Smooth muscle cell (in vitro differentiated cells): Measurements from ENCODE around the gene AKAP6. TPM values are rescaled to one million over a fixed set of nuclear protein-coding genes. Genes with fewer than 3 reads are reported as not detected.

Experiments used
- DNase-seq: peaks from one replicate; lab custom pipeline; 2025; ENCODE audit not compliant: unreplicated experiment; lab: John Stamatoyannopoulos, UW
- H2AFZ ChIP-seq: fragments of 200-600 bp; sonication (generic); 2 replicates; pipeline ENCODE4 v1.6.0; 2016; ENCODE audit warnings: antibody characterized with exemption, low read depth, mild to moderate bottlenecking
- H3F3A ChIP-seq: fragments of 200-600 bp; sonication (generic); 2 replicates; pipeline ENCODE4 v1.6.0; 2017; ENCODE audit warnings: antibody characterized with exemption, low read depth
- H3K27ac ChIP-seq: fragments of 200-600 bp; sonication (generic); 2 replicates; pipeline ENCODE4 v1.5.1; 2016; ENCODE audit warnings: low read depth, mild to moderate bottlenecking
- H3K27me3 ChIP-seq: fragments of 200-600 bp; sonication (generic); 2 replicates; pipeline ENCODE4 v1.6.1; 2016; ENCODE audit warnings: low read depth, mild to moderate bottlenecking
- H3K36me3 ChIP-seq: fragments of 200-600 bp; sonication (generic); 2 replicates; pipeline ENCODE4 v1.5.1; 2016; ENCODE audit warnings: low read depth
- H3K4me1 ChIP-seq: fragments of 200-600 bp; sonication (generic); 2 replicates; pipeline ENCODE4 v1.5.1; 2016; ENCODE audit warnings: low read depth
- H3K4me2 ChIP-seq: fragments of 200-600 bp; sonication (generic); 2 replicates; pipeline ENCODE4 v1.6.0; 2016; ENCODE audit warnings: mild to moderate bottlenecking
- H3K4me3 ChIP-seq: fragments of 200-600 bp; sonication (generic); 2 replicates; pipeline ENCODE4 v1.5.1; 2016; ENCODE audit warnings: mild to moderate bottlenecking
- H3K79me2 ChIP-seq: fragments of 200-600 bp; sonication (generic); 2 replicates; pipeline ENCODE4 v1.6.0; 2016; ENCODE audit warnings: low read depth, mild to moderate bottlenecking
- H3K9ac ChIP-seq: fragments of 200-600 bp; sonication (generic); 2 replicates; pipeline ENCODE4 v1.6.0; 2016; ENCODE audit warnings: low read depth
- H3K9me3 ChIP-seq: fragments of 200-600 bp; sonication (generic); replicated peaks from 2 replicates; pipeline ENCODE4 v1.5.1; 2016; ENCODE audit warnings: low read depth
- H4K20me1 ChIP-seq: fragments of 200-600 bp; sonication (generic); 2 replicates; pipeline ENCODE4 v1.6.0; 2016; ENCODE audit warnings: low read depth
- WGBS: methylation state at CpG from one replicate; pipeline ENCODE4 v1.1.7; 2016; ENCODE audit warnings: low lambda C conversion rate; 5-methylcytosine and 5-hydroxymethylcytosine counted together
- polyA plus RNA-seq: library from polyadenylated mRNA; unstranded; fragments of >200 nt; fragmentation: Nextera tagmentation; extraction: Ambion mirVana; gene quantifications from 2 replicates; pipeline ENCODE4 v1.2.1, GENCODE V29; 2016
- total RNA-seq: library from RNA; depleted of rRNA; stranded (reverse); fragments of >200 nt; gene quantifications from 2 replicates; pipeline ENCODE4 v1.2.3, GENCODE V29; 2014
- TF ChIP-seq, protein P1 (sequence below): fragments of 200-600 bp; sonication (generic); IDR thresholded peaks from 2 replicates; pipeline ENCODE4 v1.5.1; 2017; ENCODE audit warnings: borderline replicate concordance, mild to moderate bottlenecking, antibody characterized with exemption; ENCODE audit not compliant: insufficient read depth, poor library complexity, severe bottlenecking

Gene AKAP6
- total and polyA plus RNA-seq, 2 experiments from 2014 or later, result 1.3 to 6.4 TPM

DNA sequence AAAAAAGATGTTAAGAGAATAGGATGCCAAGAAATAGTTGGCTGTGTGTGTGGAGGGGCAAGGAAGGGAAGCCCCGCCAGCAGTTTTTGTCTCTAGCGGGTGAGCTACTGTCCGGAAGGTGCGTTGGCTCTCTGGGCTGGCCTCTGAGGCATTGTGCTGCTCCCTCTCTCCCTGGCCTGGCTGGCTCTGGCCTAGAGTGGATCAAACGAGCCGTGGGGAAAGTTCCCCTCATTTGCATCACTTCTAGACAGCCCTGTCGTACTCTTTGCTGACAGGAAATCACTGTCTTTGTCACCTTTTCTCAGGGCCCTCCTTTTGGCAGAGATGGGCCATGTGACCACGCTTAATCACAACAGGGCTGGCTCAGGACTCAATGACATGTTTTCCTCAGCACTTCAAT lies 373.5 kb downstream of the AKAP6 start:
- H3K9ac ChIP-seq, result peak overlapping the region; percentile 74
- no peaks in the 10 kb centered on the region for H3F3A ChIP-seq
- H3K4me3 ChIP-seq, result no peak overlapping the region
- H3K9me3 ChIP-seq, result no peaks in the 10 kb centered on the region
- peak overlapping the region; percentile 75 for H3K4me2 ChIP-seq
- H3K36me3 ChIP-seq, result no peaks in the 10 kb centered on the region
- H4K20me1 ChIP-seq, result no peaks in the 10 kb centered on the region
- peak overlapping the region; percentile 93 for H3K27ac ChIP-seq
- H3K79me2 ChIP-seq, result no peaks in the 10 kb centered on the region
- H2AFZ ChIP-seq, result peak overlapping the region; percentile 83
- no peak for DNase-seq
- TF ChIP-seq, protein P1, sequence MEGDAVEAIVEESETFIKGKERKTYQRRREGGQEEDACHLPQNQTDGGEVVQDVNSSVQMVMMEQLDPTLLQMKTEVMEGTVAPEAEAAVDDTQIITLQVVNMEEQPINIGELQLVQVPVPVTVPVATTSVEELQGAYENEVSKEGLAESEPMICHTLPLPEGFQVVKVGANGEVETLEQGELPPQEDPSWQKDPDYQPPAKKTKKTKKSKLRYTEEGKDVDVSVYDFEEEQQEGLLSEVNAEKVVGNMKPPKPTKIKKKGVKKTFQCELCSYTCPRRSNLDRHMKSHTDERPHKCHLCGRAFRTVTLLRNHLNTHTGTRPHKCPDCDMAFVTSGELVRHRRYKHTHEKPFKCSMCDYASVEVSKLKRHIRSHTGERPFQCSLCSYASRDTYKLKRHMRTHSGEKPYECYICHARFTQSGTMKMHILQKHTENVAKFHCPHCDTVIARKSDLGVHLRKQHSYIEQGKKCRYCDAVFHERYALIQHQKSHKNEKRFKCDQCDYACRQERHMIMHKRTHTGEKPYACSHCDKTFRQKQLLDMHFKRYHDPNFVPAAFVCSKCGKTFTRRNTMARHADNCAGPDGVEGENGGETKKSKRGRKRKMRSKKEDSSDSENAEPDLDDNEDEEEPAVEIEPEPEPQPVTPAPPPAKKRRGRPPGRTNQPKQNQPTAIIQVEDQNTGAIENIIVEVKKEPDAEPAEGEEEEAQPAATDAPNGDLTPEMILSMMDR, result no peak
- H3K4me1 ChIP-seq, result peaks cover 27% of the 10 kb centered on the region
- 16% methylated on average over 8 of the region's 8 CpGs for WGBS
- H3K27me3 ChIP-seq, result no peaks in the 10 kb centered on the region

DNA sequence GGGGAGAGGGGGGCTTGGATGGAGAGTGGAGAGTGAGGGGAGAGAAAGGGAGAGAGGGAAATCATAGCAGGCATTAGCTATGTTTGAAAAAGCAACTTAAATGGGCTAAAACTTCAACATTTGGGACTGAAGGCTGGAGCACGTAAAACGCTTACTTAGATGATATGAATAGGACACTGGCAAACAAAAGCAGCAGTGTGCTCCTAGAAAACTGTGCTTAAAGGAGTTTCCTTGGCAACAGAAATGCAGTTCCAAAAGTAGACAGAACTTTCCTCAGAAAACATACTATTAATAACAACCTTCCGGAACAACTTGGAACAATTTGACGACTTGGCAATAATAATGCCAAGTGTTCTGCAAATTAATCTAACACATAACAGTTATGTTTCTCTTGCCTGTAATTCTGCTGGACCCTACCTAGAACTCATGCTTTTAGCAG lies 374.1 kb downstream of the AKAP6 start:
- Histone ChIP-seq H3K4me3 (no peak overlapping the region), H3K36me3 (no peaks in the 10 kb centered on the region), H3K79me2 (no peaks in the 10 kb centered on the region), H3K27ac (peak overlapping the region; percentile 93), H3K27me3 (no peaks in the 10 kb centered on the region), H3K9ac (peak overlapping the region; percentile 74), H3K9me3 (no peaks in the 10 kb centered on the region), H3K4me1 (peaks cover 23% of the 10 kb centered on the region), H4K20me1 (no peaks in the 10 kb centered on the region), H3F3A (no peaks in the 10 kb centered on the region), H3K4me2 (peak overlapping the region; percentile 75), H2AFZ (peak overlapping the region; percentile 83)
- DNase-seq, result no peak
- WGBS, result 65% methylated on average over 4 of the region's 4 CpGs
- TF ChIP-seq, protein P1, result no peak

DNA sequence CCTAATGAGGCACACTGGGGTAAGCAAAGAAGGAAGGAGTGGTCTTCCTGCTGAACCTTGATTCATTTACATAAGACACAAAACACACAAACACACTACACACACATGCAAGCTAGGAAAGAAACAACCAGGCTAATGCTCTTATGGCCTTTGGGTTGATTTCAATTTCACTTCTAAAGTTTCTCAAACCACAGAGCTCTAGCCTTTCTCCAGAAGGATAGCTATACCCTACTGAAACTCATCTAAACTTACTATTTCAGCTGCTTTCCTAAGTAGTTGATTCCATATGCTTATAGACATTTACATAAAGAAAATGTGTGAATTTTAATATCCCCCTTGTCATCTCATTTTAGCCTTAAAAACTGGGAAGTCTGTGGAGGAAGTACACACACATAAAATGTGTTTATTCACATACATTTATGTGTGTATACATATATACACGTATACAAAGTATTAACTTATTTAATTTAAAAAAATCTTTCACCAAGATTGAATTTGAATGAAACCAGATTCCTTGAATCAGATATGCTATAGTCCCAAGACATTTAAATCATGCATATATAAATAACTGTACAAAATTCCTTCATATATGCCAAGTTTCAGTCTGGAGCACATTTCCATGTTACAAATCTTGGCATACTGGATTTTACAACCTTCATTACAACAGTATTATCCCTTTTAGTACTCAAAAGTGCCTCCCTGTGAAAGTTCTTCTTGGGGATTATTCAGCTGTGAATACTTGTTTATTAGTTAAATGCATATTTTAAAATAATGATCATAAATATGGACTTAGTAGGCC lies 377.8 kb downstream of the AKAP6 start:
- H3K27ac ChIP-seq, result no peak overlapping the region
- H2AFZ ChIP-seq, result no peak overlapping the region
- H3F3A ChIP-seq, result no peaks in the 10 kb centered on the region
- 97% methylated on average over 1 of the region's 1 CpG for WGBS
- no peaks in the 10 kb centered on the region for H3K79me2 ChIP-seq
- TF ChIP-seq, protein P1, result no peak
- H3K4me2 ChIP-seq, result no peak overlapping the region
- H3K9ac ChIP-seq, result no peak overlapping the region
- no peaks in the 10 kb centered on the region for H3K36me3 ChIP-seq
- H3K9me3 ChIP-seq, result no peaks in the 10 kb centered on the region
- no peak for DNase-seq
- no peaks in the 10 kb centered on the region for H3K27me3 ChIP-seq
- H4K20me1 ChIP-seq, result no peaks in the 10 kb centered on the region
- peaks cover 17% of the 10 kb centered on the region for H3K4me1 ChIP-seq
- no peak overlapping the region for H3K4me3 ChIP-seq
